GM20000 (cell line): Measurements from ENCODE around the gene TMEM244.
"Not testable (repeated sequence)": the region's sequence is repeated elsewhere in the genome, so short reads cannot be mapped to it uniquely, and the experiment has no call there.

Source experiments
- DNase-seq: peaks from one replicate; pipeline ENCODE4 v3.0.0; 2012; ENCODE audit warnings: low spot score
- TF ChIP-seq, protein P1 (sequence below): IDR thresholded peaks from 2 replicates; pipeline ENCODE4 v1.5.1; 2012; ENCODE audit warnings: mild to moderate bottlenecking, control low read depth; ENCODE audit errors: extremely low read depth, missing control alignments

The TMEM244 gene

DNA sequence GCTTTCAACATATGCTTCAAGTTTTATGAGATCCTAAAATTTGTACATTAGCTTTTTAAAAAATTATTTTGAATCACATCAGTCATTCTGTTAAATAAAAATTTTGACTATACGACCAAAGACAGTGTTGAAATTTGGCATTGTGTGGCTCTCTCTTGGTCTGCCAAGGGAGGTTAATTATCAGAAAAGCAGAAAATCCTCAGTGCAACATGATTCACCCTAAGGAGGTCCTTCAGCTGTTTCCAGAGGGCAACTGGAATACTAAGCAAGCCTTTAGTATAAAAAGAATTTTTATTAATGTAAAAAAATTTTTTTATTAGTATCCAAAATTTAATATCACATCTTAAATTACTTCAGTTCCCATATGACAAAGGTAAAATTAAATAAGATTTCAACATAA, 23.1 kb upstream of the TMEM244 start:
- TF ChIP-seq, protein P1, sequence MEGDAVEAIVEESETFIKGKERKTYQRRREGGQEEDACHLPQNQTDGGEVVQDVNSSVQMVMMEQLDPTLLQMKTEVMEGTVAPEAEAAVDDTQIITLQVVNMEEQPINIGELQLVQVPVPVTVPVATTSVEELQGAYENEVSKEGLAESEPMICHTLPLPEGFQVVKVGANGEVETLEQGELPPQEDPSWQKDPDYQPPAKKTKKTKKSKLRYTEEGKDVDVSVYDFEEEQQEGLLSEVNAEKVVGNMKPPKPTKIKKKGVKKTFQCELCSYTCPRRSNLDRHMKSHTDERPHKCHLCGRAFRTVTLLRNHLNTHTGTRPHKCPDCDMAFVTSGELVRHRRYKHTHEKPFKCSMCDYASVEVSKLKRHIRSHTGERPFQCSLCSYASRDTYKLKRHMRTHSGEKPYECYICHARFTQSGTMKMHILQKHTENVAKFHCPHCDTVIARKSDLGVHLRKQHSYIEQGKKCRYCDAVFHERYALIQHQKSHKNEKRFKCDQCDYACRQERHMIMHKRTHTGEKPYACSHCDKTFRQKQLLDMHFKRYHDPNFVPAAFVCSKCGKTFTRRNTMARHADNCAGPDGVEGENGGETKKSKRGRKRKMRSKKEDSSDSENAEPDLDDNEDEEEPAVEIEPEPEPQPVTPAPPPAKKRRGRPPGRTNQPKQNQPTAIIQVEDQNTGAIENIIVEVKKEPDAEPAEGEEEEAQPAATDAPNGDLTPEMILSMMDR = no peak
- no peak for DNase-seq

DNA sequence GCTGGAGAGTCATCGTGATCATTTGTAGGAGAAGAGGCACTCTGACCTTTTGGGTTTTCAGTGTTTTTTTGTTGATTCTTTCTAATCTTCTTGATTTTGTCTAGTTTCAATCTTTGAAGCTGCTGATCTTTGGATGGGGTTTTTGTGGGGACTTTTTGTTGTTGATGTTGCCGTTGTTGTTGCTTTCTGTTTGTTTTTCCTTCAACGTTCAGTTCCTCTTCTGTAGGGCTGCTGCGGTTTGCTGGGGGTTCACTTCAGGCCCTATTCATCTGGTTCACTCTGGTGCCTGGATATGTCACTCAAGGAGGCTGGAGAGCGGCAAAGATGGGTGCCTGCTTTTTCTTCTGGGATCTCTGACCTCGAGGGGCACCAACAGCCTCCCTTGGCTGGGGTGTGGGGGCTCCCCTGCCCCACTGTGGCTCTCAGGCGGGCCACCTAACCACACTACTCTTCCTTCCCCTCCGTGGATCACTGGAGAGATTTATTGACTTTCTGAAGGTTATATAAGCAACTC, 21.5 kb upstream of the TMEM244 start:
- no peak for DNase-seq
- TF ChIP-seq, protein P1 = no peak

DNA sequence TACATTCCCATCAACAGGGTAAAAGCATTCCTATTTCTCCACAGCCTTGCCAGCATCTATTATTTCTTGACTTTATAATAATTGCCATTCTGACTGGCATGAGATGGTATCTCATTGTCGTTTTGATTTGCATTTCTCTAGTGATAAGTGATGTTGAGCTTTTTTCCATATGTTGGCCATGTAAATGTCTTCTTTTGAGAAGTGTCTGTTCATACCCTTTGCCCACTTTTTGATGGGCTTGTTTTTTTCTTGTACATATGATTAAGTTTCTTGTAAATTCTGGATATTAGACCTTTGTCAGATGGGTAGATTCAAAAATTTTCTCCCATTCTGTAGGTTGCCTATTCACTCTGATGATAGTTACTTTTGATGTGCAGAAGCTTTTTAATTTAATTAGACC, 16.8 kb upstream of the TMEM244 start:
- DNase-seq = not testable (repeated sequence)

DNA sequence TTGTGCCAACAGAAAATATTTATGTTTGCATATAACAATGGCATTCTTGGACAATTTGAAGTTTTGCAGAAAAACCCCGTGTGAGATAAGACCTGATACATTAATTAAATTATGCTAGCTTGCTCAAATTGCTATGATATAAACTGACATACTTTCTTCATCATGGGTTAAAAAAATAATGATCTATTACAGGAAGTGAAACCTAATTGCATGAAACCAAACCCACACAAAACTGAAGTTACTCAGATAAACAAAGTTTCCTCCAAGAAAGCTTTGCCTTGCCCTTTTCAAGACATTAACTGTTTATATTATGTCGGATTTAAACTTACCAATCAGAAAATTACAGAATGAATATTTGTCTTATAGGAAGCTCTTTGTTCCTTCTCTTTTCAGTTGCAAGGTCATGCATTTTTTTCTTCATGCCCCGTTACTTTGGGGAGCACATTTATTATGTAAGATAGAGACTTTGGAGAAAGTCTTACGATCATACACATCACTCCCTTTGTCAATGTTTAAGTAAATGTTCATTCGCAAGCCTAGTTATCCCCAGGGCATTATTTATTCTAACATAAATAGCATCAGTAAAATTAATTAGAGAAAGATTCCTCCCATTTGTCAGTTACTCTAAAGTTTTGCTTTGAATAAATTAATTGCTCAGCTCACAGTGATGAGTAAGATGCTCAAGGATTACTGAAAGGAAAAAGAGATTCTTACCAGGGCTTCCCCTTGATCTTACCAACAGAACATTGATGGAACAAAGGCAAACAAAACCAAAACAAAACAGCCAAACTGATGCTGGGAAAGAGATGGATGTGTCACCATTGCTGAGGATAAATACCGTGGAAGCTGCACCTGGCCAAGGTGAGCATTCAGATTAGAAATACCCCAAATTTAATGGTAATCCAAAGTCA, 14.8 kb upstream of the TMEM244 start:
- peak; percentile 22 for DNase-seq
- TF ChIP-seq, protein P1 = no peak

DNA sequence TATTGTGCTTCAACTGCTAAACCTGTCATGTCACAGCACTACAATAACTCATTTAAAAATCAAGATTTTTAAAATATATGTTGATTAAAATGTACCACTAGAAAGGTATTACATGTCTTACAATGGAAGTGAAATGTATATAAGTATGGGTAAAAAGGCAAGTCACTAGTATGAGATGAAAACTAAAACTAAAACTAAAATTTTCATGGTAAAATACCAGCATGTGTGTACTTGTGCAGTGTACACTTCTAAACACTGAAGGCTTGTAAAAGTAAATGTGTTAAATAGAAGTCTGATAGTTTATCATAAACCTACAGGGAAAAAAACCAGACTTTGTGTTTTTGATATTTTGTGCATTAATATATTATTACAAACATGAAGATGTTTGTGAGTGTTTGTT, 13.7 kb upstream of the TMEM244 start:
- TF ChIP-seq, protein P1 = no peak
- DNase-seq = no peak

DNA sequence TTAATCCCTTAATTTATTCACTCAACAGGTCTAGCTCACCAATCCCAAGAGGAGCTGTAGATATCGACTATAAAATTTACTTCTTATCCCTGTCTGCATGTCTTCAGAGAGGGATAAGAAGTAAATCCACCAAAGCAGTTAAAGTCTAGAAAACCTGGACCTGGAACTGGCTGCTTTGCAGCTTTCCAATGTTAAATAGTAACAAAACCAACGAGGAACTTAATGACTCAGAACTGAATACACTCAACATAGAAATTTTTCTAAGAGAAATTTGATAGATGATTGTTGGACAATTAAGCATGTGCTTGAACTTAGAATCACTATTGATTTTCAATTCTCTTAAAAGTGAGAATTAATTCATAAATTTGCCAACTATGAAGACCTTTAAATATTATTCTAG, 11.5 kb upstream of the TMEM244 start:
- TF ChIP-seq, protein P1 = no peak

DNA sequence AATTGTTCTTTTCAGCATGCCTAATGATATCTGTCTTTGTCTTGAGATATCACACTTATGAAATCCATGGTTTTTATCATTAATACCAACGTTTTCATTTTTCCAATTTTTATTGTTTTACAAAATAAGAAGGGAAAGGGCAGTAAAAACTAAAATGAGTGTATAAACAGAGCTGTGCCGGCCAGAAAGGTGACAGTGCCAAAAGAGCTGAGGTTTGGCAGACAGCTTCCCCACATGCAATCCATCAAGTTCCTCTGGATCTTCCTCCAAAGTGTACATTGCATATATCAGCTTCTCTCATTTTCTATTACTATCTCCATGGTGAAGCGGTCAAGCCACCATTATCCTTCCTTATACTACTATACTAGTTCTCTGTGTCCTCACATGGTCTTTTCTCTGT, 10.1 kb upstream of the TMEM244 start:
- DNase-seq = no peak
- TF ChIP-seq, protein P1 = no peak

More for the DNA sequence above, 11.5 kb upstream of the TMEM244 start:
- DNase-seq = no peak
